ENCODE results near the gene NEK4. TPM values are rescaled to one million over a fixed set of nuclear protein-coding genes. Genes with fewer than 3 reads are reported as not detected.

NEK4 gene
- total and polyA plus RNA-seq, 2 of the 13 experiments (the other 11 are each of a cell fraction or from before 2014, with no cell fraction given): 16.5 to 38.0 TPM

DNA sequence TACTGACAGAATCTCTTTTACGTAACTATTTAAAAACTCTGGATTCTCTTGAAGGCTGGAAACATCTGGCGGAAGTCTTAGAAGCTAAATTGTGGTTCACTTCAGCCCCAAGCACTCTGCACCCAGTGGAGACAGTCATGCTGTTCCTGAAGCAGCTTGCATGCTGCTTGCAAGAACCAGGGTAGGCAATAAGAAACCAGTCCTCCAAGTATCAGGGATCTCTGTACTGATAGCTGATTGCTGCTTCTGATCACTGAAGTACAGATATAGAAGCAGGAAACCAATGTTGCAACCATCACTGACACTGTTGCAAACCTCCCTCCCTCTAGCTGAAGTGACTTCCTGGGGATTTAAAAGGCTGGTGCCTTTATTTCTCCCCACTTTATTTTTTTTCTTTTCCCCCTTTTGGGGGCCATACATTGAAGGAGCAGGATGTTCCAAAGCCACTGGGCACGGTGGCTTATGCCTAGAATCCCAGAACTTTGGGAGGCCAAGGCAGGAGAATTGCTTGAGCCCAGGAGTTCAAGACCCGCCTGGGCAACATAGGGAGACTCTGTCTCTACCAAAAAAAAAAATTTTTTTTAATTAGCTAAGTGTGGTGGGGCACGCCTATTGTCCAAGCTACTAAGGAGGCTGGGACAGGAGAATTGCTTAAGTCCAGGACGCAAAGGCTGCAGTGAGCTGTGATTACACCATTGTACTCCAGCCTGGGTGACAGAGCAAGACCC is 49.6 kb downstream of the NEK4 start:
- BruUV-seq (replicated peaks): no TSS peak
- Histone ChIP-seq H3K36me3 (replicated peaks in 1 of 2; ENCODE audit: control insufficient read depth in 1 of 2, insufficient read depth in 2 of 2, low read length in 2 of 2) (peaks cover 0 to 5% of the 10 kb centered on the region in 2 experiments; a peak in 1 of 5 replicates), H3K4me2 (ENCODE audit: low read depth, low read length) (no peak overlapping the region), H3K4me1 (ENCODE audit: insufficient read depth, low read length) (peaks cover 20% of the 10 kb centered on the region), H3K9ac (ENCODE audit: insufficient read depth, low read depth, low read length) (no peak overlapping the region), H3K4me3 (replicated peaks in 1 of 3; ENCODE audit: insufficient read depth in 1 of 3, low read depth in 2 of 3, low read length in 3 of 3) (no peak overlapping the region), H2AFZ (ENCODE audit: low read length) (no peak overlapping the region), H3K27ac (ENCODE audit: extremely low read length, insufficient read depth, low read length) (no peak overlapping the region), H4K20me1 (ENCODE audit: insufficient read depth, low read length) (no peaks in the 10 kb centered on the region), H3K27me3 (ENCODE audit: control insufficient read depth in 1 of 2, insufficient read depth in 2 of 2, low read length in 2 of 2) (no peaks in the 10 kb centered on the region), H3K79me2 (ENCODE audit: insufficient read depth, low read length) (no peaks in the 10 kb centered on the region), H3K9me3 (ENCODE audit: low read length) (no peaks in the 10 kb centered on the region)
- 97% methylated on average over 6 of the region's 6 CpGs for WGBS (ENCODE audit: low lambda C conversion rate)
- intact Hi-C loops (cut with micrococcal nuclease; ENCODE audit: unreplicated experiment): no loop called here
- POLR2A ChIA-PET: interaction anchor here (1.3 to 1.7 kb wide), 2 partner anchors 14 to 54 kb away, joined by 3 to 4 read pairs; no protein-coding TSS in a partner anchor
- CTCF ChIA-PET (ENCODE audit: low intra/inter-chr PET ratio, low total read pairs): no interaction called here
- FAIRE-seq: no peak
- no peak for ATAC-seq
- no peak for DNase-seq (ENCODE audit: low spot score)
- in situ Hi-C loops (cut with HindIII; ENCODE audit: extremely low pct_ligation_motif_present, low pct_unique_long_range_greater_than_20kb): no loop called here
- no peak for TF ChIP-seq SMAD3 (CRISPR knock-in tag; IDR thresholded peaks at IDR 0.05)
- no peak for TF ChIP-seq ZNF629 (CRISPR knock-in tag; conservative IDR thresholded peaks at IDR 0.05)
- TF ChIP-seq, protein P1, sequence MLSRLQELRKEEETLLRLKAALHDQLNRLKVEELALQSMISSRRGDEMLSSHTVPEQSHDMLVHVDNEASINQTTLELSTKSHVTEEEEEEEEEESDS (CRISPR knock-in tag; IDR thresholded peaks at IDR 0.05; ENCODE audit: borderline replicate concordance): no peak
- no peak for TF ChIP-seq ELF3 (CRISPR knock-in tag; IDR thresholded peaks at IDR 0.05)
- no peak for TF ChIP-seq MIER2 (CRISPR knock-in tag; IDR thresholded peaks at IDR 0.05)
- TF ChIP-seq MLLT10 (CRISPR knock-in tag; IDR thresholded peaks at IDR 0.05): no peak
- no peak for TF ChIP-seq HNRNPH1 (optimal IDR thresholded peaks at IDR 0.05; ENCODE audit: low read depth, low read length)
- TF ChIP-seq ZNF30 (CRISPR knock-in tag; IDR thresholded peaks at IDR 0.05): no peak
- TF ChIP-seq UBTF (CRISPR knock-in tag; IDR thresholded peaks at IDR 0.05): no peak
- TF ChIP-seq ASH2L (IDR thresholded peaks at IDR 0.05; ENCODE audit: insufficient read length, low read depth, low read length): no peak
- no peak for TF ChIP-seq SP5 (CRISPR knock-in tag; IDR thresholded peaks at IDR 0.05; ENCODE audit: borderline replicate concordance, low read depth)
- TF ChIP-seq ZNF276 (CRISPR knock-in tag; IDR thresholded peaks at IDR 0.05; ENCODE audit: low read depth): no peak
- no peak for TF ChIP-seq ZNF510 (CRISPR knock-in tag; IDR thresholded peaks at IDR 0.05; ENCODE audit: low read depth)
- no peak for TF ChIP-seq DNMT1 (CRISPR knock-in tag; IDR thresholded peaks at IDR 0.05)
- TF ChIP-seq MXD3 (CRISPR knock-in tag; IDR thresholded peaks at IDR 0.05): no peak
- no peak for TF ChIP-seq CSRNP2 (CRISPR knock-in tag; conservative IDR thresholded peaks at IDR 0.05; ENCODE audit: low read depth)
- no peak for TF ChIP-seq CEBPG (CRISPR knock-in tag; IDR thresholded peaks at IDR 0.05)

All from HepG2 (cell line).